ENCODE measurements around the gene ALDH1A3.

The ALDH1A3 gene

DNA sequence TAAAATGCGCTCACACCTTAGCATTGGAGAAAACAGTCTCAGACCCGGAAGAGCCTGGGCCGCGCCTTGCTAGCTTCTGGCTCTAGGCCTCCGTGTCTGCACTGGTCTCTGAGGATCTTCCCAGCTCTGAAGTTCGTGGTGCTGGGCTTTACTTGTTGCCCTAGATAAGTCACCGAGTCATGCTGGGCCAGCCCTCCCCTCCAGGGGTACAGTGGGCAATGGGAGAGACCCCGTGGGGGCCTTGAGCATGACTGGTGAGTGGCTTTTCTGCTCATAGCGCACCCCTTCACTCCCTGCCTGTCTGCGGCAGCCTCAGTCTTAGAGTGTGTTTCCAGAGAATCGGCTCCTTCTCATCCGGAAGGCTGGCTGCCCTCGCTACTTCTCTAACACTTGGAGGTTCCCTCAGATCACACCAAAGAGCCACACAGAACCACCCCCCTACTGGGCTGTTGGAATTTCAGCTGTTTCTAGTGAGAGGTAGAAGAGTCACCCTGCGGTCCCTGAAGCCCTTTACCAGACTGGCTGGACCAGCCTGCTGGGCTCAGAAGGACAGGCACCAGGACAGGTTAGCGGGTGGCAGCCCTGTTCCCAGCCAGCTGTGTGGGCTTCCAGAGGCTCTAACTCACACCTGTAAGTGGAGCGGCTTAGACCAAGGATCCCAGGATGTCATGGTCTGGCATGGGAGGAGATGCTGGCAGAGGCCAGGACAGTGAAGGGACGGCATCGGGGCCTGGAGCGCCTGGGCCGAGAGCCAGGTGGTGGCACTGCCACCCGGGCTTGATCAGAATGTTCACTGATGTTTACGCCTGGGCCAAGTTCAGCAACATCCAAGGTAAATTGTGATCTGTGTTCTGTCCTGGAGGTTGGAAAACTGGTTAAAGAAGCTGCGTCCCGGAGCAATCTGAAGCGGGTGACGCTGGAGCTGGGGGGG lies 17.9 kb downstream of the ALDH1A3 start:
- DNase-seq = no peak
- intact Hi-C loops (cut with DNase I) = no loop called here

DNA sequence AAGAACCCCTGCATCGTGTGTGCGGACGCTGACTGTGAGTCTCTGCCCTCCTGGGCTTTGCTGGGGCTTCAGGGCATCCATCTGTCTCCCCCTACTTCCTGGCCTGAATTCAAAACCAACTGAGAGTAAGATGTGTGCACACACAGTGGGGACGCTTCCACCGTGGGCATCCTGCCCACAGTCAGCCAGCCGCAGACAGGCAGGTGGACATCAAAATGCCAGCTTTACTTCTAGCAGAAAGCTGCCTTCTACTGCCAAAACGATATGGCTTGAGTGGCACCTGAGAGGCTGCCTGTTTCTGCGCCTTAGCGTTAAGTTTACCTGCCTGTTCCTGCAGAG lies 18.5 kb downstream of the ALDH1A3 start:
- intact Hi-C loops (cut with DNase I) = no loop called here
- DNase-seq = no peak

DNA sequence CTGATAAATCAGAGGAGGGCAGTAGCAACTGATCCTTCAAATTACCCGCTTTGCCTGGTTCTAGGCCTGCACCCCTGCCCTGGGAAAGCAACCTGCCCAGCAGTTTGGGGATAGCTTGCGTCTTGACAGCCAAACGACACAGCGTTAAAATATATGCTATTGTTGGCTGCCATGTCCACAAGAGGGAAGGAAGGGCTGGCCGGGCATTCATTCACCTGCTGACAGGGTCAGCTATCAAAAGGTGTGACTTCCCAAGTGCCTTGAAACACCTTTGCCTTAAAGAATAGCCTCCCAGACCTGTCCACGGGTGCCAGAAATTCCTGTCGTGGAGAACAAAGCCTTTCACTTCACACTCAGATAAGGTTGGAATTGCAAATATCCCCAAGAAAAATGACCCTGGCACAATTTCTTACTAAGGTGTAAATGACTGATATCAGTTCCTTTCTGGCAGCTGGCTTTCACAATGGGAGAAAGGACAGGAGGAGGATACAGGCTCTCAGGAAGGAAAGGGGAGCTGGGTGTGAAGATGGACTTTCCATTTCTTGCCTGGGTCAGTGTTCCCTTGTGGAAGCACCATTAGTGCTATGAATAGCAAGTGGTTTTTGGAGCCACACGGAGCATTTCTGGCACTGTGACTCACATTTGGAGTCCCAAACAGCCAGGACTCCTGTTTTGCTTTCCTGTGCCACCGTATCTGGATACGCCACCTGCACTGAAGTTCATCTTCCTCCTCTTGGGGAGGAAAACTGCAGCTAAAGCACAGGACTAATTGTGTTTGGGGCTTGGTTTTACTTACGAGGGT lies 19.2 kb downstream of the ALDH1A3 start:
- intact Hi-C loops (cut with DNase I) = no loop called here
- DNase-seq = no peak

DNA sequence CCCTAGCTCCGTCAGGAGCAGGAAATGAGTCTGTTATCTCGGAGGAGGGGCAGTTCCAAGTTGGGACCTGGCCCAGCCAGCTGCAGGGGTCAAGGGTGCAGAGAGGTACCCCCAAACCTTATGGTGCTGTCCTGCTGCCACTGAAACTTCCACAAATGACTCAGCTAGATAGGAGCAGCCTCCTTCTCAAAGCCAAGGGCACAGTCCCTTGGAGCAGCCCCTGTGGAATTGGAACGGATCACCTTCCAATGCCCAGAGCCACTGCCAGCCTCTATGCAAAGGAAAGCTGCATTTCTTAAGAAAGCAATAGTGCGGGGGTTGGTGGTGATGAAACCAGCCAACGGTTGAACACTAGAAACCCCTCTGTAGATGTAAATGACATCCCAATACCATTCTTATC lies 20.0 kb downstream of the ALDH1A3 start:
- DNase-seq = no peak
- intact Hi-C loops (cut with DNase I) = no loop called here

DNA sequence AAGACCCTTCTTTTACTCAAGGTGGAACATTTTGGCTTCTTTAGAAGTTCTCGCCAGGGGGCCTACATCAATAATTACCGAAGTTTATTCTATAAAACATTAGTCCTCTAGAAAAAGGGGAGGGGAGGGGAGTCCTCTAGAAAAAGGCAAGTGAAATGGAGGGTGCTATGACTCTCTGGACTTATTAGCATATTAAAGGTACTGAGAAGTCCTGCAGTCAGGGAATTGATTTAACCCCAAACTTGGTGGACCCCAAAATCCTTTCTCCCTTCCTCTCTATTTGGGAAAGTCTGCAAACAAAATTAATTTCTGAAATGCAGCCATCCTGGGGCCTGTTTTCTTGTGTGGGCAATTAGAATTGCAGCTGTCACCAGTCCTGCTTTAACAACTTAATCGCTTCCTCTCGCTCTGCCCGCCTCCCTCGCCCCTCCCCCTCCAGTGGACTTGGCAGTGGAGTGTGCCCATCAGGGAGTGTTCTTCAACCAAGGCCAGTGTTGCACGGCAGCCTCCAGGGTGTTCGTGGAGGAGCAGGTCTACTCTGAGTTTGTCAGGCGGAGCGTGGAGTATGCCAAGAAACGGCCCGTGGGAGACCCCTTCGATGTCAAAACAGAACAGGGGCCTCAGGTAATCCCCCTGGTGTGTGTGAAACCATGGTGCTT lies 20.6 kb downstream of the ALDH1A3 start:
- intact Hi-C loops (cut with DNase I) = no loop called here
- DNase-seq = no peak

DNA sequence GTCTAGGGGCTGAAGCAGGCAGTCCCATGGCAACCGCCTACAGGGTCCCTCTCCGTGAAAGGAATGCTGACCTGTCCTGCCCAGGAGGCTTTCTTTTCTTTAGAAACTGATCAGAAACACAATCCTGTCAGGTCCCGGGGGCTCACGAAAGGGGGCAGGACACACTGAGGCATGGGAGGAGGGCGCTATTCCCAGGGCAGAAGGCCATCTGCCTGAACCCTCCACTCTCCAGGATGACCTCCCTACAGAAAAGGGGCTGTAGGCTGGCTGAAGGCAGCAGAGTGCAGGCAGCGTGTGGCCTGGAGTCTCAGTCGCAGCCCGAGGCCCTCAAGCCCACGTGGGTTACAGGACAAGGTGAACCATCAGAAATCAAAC lies 21.2 kb downstream of the ALDH1A3 start:
- intact Hi-C loops (cut with DNase I) = no loop called here
- DNase-seq = no peak

DNA sequence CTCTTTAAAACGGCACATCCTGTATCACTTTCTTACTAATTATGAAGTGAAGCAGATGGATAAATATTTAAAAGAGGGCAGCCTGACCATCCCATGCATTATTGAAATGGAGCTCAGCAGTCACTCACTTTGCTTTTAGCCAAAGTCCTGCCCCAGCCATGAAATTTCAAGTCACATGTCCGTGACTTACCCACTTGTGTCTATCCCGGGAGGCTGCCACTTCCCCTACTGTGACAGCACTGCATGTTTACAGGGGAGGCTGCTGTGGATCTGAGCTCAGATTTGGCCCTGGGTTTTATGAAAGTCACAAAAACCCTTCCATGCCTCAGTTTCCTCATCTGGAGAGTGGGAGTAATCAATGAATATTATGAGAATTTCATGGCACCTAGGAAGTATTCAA lies 21.7 kb downstream of the ALDH1A3 start:
- intact Hi-C loops (cut with DNase I) = no loop called here
- no peak for DNase-seq

DNA sequence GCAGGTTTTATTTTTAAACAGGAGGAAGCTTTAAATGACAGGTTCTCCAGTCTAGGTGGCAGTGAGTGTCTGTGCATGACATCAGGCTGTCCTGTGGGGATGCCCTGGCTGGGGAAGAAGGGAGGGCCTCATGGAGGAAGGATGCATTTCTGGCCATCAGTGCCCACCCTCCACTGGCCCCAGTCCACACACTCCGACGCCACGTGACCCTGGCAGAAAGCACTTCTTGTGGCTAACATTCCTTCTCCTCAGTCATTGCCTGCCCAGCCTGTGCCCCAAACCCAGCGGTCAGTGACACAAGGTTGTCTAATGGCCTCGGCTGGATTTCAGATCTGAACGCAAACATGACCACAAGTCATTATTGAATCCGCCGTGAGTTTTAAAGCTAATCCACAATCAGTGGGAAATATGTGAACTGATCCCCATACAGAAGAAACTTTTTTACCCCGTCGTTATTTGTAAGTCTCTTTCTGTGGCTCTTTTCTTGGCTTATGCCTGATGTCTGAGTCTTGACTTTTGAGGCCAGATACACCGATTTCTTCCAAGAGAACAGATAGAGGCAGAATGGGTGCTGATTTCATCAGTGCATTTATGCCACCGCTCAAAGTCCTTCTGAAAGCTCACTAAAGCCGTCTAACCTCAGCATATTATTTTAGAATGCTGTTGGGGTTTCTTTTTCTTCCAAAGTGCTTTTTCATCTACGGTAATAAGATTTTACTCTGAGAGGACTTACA lies 22.2 kb downstream of the ALDH1A3 start:
- DNase-seq = no peak
- intact Hi-C loops (cut with DNase I) = no loop called here

DNA sequence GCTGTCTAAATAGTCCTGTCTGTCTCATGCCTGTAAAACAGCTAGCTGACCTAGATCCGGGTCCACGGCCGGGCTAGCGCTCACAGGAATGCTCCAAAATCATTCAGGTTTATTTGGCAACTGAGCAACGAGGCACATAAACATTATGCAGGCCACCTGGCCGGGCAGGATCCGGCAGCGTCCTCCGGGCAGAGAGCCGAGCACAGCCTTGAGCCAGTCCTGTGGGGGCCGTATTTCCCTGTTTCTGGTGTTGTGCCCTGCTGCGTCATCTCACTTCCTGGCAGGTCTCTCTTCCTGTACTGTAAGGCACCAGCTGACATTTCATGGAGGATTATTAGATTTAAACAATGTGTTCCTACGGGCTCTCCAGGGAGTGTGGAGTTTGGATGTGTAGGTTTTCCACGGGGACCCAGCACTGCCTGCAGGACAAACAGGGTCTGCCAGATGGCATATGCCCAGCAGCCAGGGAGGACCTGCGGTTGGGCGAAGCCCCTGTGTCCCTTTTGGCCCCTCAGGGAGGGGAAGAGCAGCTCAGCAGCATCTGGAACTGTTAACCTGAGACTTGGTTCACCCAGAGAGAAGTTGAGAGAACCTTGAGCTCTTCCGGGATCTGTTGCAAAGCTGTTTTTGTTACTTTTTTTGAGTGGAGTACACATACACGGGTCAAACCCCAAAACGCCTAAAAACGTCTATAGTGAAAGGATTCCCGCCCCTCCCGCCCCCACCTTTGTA lies 23.0 kb downstream of the ALDH1A3 start:
- intact Hi-C loops (cut with DNase I) = no loop called here
- DNase-seq = peak in 5 of 42 donors; percentile 25 to 58 (median 29)

DNA sequence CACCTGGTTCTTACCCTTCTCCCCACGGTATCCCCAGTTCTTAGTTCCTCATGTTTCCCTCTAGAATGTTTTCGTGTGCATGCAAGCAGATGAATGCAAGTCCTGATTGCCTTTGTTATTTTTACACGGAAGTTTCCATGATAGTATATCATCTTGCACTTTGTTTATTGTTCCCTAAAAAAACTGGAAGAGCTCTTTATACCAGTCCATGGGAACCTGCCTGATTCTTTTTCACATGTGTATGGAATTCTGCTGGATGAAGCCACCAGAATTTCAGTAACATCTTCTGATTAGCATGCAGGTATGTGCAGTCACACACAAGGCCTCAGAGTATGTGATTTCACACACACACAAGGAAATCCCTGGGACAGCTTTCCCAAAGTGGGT lies 23.5 kb downstream of the ALDH1A3 start:
- intact Hi-C loops (cut with DNase I) = no loop called here
- no peak for DNase-seq

DNA sequence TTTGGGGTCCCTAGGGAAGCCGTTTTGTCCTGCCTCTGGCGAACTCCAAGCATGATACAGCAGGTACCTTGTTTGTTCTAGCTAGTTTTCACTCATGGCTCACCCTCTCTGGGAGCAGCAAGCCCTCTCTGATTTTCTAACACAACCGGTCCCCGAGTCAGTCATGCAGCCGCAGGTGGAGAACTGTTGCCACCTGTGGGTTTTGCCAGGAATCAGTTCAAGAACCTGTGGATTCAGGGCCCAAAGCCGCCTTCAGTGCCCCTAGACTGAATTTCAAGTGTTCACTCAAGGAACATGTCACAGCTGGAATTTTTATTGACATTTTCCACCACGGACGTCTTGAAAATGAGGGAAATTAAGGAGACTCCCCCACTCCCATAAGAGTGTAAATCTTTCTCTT lies 26.2 kb downstream of the ALDH1A3 start:
- intact Hi-C loops (cut with DNase I) = no loop called here
- DNase-seq = no peak

DNA sequence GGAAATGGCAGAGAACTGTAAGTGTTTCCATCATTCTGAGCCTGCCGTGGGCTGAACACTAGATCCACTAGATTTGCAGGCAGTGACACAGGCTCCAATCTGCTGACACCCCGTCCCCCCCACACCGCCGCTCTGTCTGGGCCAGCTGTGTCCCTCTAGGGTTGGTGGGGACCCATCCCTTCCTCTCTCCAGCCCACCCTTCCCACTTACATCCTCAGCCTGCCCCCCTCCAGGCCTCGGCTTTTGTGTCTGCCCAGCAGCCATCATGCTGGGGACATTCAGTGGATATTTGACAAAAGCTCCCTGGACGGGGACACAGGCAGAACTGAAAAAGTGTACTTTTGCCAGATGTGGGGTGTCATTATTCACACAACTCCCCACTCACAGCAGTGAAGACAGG lies 28.8 kb downstream of the ALDH1A3 start:
- no peak for DNase-seq
- intact Hi-C loops (cut with DNase I) = no loop called here

DNA sequence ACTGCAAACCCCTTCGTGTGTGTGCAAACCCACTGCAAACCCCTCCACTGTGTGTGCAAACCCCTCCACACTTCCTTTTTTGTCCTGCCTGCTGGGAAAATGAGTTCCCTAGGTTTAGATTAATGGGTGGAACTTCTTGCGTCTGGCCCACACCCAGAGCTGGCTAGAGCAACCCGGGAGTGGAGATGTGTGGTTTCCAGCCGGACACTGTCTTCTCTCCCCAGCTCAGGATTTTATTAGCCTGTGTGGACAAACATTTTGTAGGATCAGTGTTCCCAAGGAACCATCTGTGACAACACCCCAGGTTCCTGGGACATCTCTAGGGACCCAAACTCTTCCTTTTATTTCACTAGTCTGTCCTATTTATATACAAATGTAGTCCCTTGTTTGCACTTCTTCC lies 29.9 kb downstream of the ALDH1A3 start:
- intact Hi-C loops (cut with DNase I) = no loop called here
- DNase-seq = no peak

DNA sequence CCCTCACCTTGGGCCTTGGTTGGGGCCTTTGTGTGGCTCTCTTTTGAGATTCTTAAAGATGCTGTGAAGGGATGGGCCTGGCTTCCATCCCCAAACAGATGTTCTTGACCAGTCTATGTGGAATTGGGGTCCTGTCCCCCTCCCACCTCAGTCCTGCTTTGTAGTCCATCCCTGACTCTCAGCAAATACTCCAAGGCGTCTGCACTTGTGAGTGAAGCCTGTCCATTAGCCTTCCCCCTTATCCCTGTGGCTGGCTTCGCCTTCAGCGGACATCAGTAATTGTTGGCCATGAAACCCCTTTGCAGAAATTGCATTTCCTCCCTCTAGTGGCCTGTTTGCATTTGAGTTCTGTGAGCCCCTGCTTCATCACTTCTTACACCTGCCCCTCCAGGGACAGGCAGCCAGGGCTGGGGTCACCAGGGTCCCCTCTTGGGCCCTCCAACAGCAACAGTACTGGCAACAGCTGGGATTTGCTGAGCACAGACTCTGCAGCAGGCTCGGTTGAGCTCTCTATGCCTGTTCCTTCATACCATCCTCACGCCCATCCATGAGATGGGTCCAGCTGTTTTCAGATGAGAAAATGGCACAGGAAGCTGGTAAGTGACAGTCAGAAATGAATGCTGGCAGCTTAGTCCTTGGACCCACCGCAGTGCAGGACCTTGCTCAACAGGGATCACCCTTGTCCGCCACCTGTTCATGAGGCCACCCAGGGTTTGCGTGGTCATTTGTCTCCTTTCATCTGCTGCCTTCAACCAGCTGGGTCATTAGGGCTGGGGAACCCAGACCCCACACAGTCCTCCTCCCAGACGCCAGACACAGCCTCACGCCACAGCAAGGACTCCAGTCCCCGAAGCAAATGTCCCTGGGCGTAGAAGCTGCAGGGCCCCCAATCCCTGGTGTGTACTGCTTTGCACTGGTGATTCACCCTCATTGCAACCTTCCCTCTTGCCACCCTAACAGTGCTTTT lies 30.6 kb downstream of the ALDH1A3 start:
- intact Hi-C loops (cut with DNase I) = loop anchor here (10.0 kb wide), 1 partner anchor 95 kb away; no protein-coding TSS in a partner anchor
- DNase-seq = no peak

DNA sequence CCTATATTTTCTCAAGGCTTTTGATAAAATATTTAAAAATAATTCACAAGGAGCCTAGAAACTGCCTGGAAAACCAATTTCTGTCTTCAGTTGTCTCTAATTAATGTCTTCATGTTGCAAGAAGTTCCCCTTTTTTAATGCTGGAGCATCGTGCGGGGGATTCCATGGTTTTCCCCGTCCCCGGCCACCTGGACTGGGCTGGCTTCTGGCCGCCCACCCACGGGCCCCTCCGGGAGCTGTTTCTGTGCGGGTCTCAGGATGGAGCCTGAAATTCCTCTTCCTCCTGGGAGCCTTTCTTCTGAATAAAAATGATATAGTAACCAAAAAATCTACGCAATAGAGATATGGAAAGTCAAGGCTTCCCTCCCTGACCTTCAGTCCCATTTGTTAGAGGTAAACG lies 31.5 kb downstream of the ALDH1A3 start:
- intact Hi-C loops (cut with DNase I) = loop anchor here (10.0 kb wide), 1 partner anchor 94 kb away; no protein-coding TSS in a partner anchor
- DNase-seq = no peak

DNA sequence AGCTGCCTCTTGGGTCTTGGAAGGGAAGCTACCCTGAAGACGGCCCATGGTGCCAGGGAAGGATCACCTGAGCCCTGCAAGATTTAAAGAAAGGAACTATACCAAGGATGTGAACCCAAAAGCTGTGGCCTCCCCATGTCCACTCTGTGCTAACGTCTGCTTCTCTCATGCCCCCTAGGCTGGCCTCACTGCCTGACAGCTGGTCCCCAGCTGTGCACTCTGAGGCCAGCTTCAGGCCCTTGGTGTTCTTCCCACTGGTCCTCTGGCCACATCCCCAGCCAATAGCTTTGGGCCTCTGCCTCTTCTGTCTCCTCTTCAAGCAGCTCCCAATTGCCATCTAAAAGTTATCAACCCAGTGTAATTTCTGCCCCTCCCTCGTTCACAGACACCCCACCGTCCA lies 34.3 kb downstream of the ALDH1A3 start:
- no peak for DNase-seq
- intact Hi-C loops (cut with DNase I) = loop anchor here (10.0 kb wide), 1 partner anchor 91 kb away; no protein-coding TSS in a partner anchor

DNA sequence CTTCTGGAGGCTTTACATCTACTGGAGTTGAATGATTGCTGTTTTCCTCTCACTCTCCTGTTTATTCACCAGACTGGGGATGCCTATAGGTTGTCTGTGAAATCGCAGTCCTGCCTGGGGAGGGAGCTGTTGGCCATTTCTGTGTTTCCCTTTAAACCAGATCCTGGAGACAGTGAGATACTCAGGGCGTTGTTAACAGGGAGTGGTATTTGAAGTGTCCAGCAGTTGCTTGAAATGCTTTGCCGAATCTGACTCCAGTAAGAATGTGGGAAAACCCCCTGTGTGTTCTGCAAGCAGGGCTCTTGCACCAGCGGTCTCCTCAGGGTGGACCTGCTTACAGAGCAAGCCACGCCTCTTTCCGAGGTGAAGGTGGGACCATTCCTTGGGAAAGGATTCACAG lies 35.2 kb downstream of the ALDH1A3 start:
- intact Hi-C loops (cut with DNase I) = loop anchor here (10.0 kb wide), 1 partner anchor 90 kb away; no protein-coding TSS in a partner anchor
- DNase-seq = no peak
